DND-41 (cell line): ENCODE data around the gene PDCD1LG2.

Source experiments
- ATAC-seq: fragments of 200-7000 bp; cut with Tn5 transposase; 3 replicates; pipeline ENCODE4 v1.9.1; 2021; ENCODE audit warnings: low read depth; ENCODE audit not compliant: insufficient read depth
- DNase-seq: peaks from one replicate; pipeline ENCODE4 v3.0.0-alpha.2; 2020
- H2AFZ ChIP-seq: 2 replicates; pipeline ENCODE4 v1.6.0; 2012; ENCODE audit warnings: low read depth, low read length
- H3K27ac ChIP-seq: 2 replicates; pipeline ENCODE4 v1.5.1; 2012; ENCODE audit warnings: low read length, inconsistent platforms
- H3K27me3 ChIP-seq: fragments of 200-600 bp; sonication (generic); 2 replicates; pipeline ENCODE4 v1.6.0; 2012; ENCODE audit warnings: low read length, mild to moderate bottlenecking, inconsistent platforms; ENCODE audit not compliant: insufficient read depth, poor library complexity
- H3K36me3 ChIP-seq: 2 replicates; pipeline ENCODE4 v1.5.1; 2012; ENCODE audit warnings: low read length, inconsistent platforms; ENCODE audit not compliant: insufficient read depth
- H3K4me1 ChIP-seq: 2 replicates; pipeline ENCODE4 v1.5.1; 2012; ENCODE audit warnings: mild to moderate bottlenecking, low read length; ENCODE audit not compliant: insufficient read depth
- H3K4me2 ChIP-seq: 2 replicates; pipeline ENCODE4 v1.6.0; 2012; ENCODE audit warnings: mild to moderate bottlenecking, moderate library complexity, low read length, inconsistent platforms; ENCODE audit not compliant: insufficient read depth
- H3K4me3 ChIP-seq, 2 experiments: fragments of 200-600 bp in 1 of 2; shearing (Covaris generic) in 1 of 2; 2 replicates each; pipeline ENCODE4 v1.5.1; 2012 to 2016; ENCODE audit warnings: inconsistent platforms in 2 of 2, low read length in 2 of 2, mild to moderate bottlenecking in 2 of 2, low read depth in 1 of 2, moderate library complexity in 1 of 2
- H3K79me2 ChIP-seq: 2 replicates; pipeline ENCODE4 v1.6.0; 2012; ENCODE audit warnings: low read length, inconsistent platforms; ENCODE audit not compliant: insufficient read depth
- H3K9ac ChIP-seq: 2 replicates; pipeline ENCODE4 v1.6.0; 2012; ENCODE audit warnings: low read depth, mild to moderate bottlenecking, inconsistent platforms, low read length, moderate library complexity
- H3K9me3 ChIP-seq: 2 replicates; pipeline ENCODE4 v1.5.1; 2012; ENCODE audit warnings: low read length, moderate library complexity, mild to moderate bottlenecking, inconsistent platforms; ENCODE audit not compliant: insufficient read depth, severe bottlenecking
- H4K20me1 ChIP-seq: 2 replicates; pipeline ENCODE4 v1.6.0; 2012; ENCODE audit warnings: low read length; ENCODE audit not compliant: insufficient read depth
- EZH2 ChIP-seq: IDR thresholded peaks from 3 replicates; pipeline ENCODE4 v1.6.1; 2012; ENCODE audit warnings: borderline replicate concordance, low read depth, mild to moderate bottlenecking, moderate library complexity, low read length, inconsistent platforms; ENCODE audit not compliant: severe bottlenecking
- TF ChIP-seq, protein P1 (sequence below): IDR thresholded peaks from 2 replicates; pipeline ENCODE4 v1.5.1; 2012; ENCODE audit warnings: borderline replicate concordance, low read length, moderate library complexity, mild to moderate bottlenecking; ENCODE audit not compliant: poor library complexity, severe bottlenecking; ENCODE audit errors: extremely low read depth

PDCD1LG2 gene

DNA sequence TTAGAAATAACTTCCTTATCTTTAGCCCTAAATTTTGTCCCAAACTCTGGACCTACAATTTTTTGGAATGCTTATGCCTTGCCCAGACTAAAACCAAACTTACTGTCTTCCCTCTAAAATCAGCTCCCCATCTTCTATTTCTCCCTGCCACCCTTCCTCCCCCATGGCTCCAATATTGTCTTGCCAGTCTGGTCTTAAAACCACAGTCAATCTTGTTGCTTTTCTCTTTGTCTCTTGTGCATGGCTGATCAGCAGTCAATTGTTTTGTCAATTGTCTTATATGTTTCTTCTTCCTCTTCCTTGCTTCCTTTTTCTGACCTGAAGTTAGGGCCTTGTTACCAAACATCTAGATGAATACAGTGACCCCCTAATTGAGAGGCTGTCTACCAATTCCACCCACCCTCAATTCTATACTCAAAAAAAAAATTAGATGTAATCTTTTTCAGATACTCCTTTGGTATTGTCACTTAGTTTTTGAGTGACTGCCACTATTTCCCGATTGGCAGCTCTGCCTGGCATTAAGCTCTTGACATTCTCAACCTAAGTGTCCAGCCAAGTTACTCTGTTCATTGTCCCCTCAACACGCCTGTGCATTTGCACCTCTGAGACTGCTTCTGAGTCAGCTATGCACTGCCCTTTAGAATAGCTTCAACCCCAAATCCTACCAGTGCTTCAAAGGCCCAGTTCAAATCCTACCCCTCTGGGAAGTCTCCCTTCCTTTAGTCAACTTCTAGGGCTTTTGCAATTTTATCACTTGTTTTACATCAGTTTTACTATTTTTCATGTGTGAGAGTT lies 2.5 kb downstream of the PDCD1LG2 start:
- Histone ChIP-seq H4K20me1 (no peaks in the 10 kb centered on the region), H3K4me1 (no peaks in the 10 kb centered on the region), H3K9me3 (no peaks in the 10 kb centered on the region), H3K4me3 (no peak overlapping the region), H3K9ac (no peak overlapping the region), H3K79me2 (no peaks in the 10 kb centered on the region), H3K27ac (no peak overlapping the region), H2AFZ (no peak overlapping the region), H3K27me3 (no peaks in the 10 kb centered on the region), H3K4me2 (no peak overlapping the region), H3K36me3 (no peaks in the 10 kb centered on the region)
- DNase-seq = no peak
- no peak for TF ChIP-seq EZH2
- TF ChIP-seq, protein P1, sequence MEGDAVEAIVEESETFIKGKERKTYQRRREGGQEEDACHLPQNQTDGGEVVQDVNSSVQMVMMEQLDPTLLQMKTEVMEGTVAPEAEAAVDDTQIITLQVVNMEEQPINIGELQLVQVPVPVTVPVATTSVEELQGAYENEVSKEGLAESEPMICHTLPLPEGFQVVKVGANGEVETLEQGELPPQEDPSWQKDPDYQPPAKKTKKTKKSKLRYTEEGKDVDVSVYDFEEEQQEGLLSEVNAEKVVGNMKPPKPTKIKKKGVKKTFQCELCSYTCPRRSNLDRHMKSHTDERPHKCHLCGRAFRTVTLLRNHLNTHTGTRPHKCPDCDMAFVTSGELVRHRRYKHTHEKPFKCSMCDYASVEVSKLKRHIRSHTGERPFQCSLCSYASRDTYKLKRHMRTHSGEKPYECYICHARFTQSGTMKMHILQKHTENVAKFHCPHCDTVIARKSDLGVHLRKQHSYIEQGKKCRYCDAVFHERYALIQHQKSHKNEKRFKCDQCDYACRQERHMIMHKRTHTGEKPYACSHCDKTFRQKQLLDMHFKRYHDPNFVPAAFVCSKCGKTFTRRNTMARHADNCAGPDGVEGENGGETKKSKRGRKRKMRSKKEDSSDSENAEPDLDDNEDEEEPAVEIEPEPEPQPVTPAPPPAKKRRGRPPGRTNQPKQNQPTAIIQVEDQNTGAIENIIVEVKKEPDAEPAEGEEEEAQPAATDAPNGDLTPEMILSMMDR = no peak
- ATAC-seq = no peak

DNA sequence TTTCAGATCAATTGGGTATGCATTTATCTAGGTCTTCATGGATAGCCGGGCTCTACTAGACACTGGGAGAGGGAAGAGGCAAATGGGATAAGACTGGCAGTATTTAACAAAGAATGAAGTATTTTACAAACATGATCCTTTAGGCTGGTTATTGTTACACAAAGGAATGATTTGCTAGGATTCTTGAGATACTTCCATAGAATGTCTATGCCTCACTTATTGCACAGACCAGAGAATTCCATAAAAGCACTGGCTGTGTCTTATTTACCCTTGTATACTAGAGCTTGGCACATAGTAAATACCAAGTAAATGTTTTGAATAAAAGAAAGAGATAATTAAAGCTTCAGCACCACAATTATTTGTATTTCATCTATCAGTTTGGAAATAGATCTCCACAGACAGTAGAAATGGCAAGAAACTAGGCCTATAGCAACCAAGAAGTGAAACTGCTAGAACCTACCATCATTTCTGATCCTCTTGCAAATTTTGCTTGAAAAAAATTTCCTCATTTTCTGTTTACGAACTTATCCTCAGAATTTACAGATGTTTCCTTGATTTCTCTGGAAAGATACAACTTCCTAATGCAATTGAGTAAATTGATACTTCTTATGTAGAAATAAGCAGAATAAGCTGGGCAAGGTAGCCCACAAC lies 3.8 kb downstream of the PDCD1LG2 start:
- no peak for ATAC-seq
- H3K27me3 ChIP-seq = no peaks in the 10 kb centered on the region
- H3K4me2 ChIP-seq = no peak overlapping the region
- no peak overlapping the region for H3K9ac ChIP-seq
- no peaks in the 10 kb centered on the region for H3K4me1 ChIP-seq
- no peaks in the 10 kb centered on the region for H4K20me1 ChIP-seq
- DNase-seq = no peak
- H2AFZ ChIP-seq = no peak overlapping the region
- no peaks in the 10 kb centered on the region for H3K36me3 ChIP-seq
- no peak overlapping the region for H3K4me3 ChIP-seq
- no peak overlapping the region for H3K27ac ChIP-seq
- TF ChIP-seq, protein P1 = no peak
- no peak for TF ChIP-seq EZH2
- no peaks in the 10 kb centered on the region for H3K9me3 ChIP-seq
- H3K79me2 ChIP-seq = no peaks in the 10 kb centered on the region

DNA sequence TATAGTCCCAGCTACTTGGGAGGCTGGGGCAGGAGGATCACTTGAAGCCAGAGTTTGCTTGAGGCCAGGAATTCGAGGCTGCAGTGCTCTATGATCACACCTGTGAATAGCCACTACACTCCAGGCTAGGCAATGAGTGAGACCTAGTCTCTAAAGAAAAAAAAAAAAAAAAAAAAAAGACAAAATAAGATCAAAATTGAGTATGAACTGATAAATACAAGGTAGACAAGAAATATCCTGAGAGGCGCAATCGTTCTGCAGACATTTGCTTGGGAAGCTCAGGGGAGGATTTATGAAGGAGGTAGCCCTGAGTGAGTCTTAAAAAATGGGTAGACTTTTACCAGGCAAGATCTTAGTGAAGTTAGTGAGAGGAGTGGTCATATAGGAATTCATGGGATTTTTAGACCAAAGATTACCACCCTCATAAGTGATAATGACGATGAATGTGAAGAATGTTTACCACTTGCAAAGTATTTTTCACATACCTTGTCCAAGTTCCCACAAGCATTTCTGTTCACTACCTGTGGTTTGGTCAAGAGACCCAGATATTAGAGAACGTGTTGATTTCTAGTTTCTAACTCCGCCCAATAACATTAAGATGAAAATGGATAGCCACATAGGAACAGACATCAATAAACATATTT lies 4.4 kb downstream of the PDCD1LG2 start:
- no peaks in the 10 kb centered on the region for H3K79me2 ChIP-seq

More for the DNA sequence above, 4.4 kb downstream of the PDCD1LG2 start:
- DNase-seq (no peak), ATAC-seq (no peak)
- Histone ChIP-seq H2AFZ (no peak overlapping the region), H3K4me2 (no peak overlapping the region), H4K20me1 (no peaks in the 10 kb centered on the region), H3K27ac (no peak overlapping the region), H3K9ac (no peak overlapping the region), H3K9me3 (no peaks in the 10 kb centered on the region), H3K36me3 (no peaks in the 10 kb centered on the region), H3K4me1 (no peaks in the 10 kb centered on the region), H3K4me3 (no peak overlapping the region), H3K27me3 (no peaks in the 10 kb centered on the region)
- no peak for TF ChIP-seq EZH2
- TF ChIP-seq, protein P1 = no peak
